DND-41 (cell line): ENCODE measurements around the gene KRTAP21-2.

Source experiments
- CTCF ChIP-seq: IDR thresholded peaks from 2 replicates; pipeline ENCODE4 v1.5.1; 2012; ENCODE audit warnings: borderline replicate concordance, low read length, moderate library complexity, mild to moderate bottlenecking; ENCODE audit not compliant: poor library complexity, severe bottlenecking; ENCODE audit errors: extremely low read depth
- EZH2 ChIP-seq: IDR thresholded peaks from 3 replicates; pipeline ENCODE4 v1.6.1; 2012; ENCODE audit warnings: borderline replicate concordance, low read depth, mild to moderate bottlenecking, moderate library complexity, low read length, inconsistent platforms; ENCODE audit not compliant: severe bottlenecking

- TF ChIP-seq CTCF: no peak
- TF ChIP-seq EZH2: no peak
Observed at GRCh38 chr21:30760776-30761175, 13.7 kb upstream of the KRTAP21-2 start.
